Heart left ventricle (tissue), 13 donors: ENCODE measurements around the gene TMEM131L.

ENCODE experiments used
- CTCF ChIP-seq, 12 donors: fragments of 200-600 bp; sonication (generic) in 4 of 12; IDR thresholded peaks; one replicate each; pipeline versions ENCODE4 v1.5.0 to v1.8.0; 2018 to 2022; ENCODE audit warnings: antibody characterized with exemption in 12 of 12, mild to moderate bottlenecking in 5 of 12
- POLR2A ChIP-seq, 2 donors: fragments of 450-650 bp; IDR thresholded peaks; one replicate each; pipeline ENCODE4 v1.6.1; 2017; ENCODE audit warnings: antibody characterized with exemption in 2 of 2, mild to moderate bottlenecking in 2 of 2, moderate library complexity in 2 of 2
- donor health status: ischemic (EF 13 %, LVEDD 7.1; RV severe dilation, severe dysfunction).
- donor health status: DM: no; HTN: yes; CAD: no.
- donor health status: DM: no; HTN: no; CAD: no.
- donor health status: ischemic (EF 25% LVEDD 6.9; RV normal size, moderate dysfunction).
- donor health status: ischemic (EF 25% LVEDD 5.7; RV mildly dilated, moderate dysfunction).
- donor health status: ischemic (EF 35%, LVEDD 5.7; RV mildly dilated, moderate dysfunction).
- donor health status: nonischemic (EF 11% LVEDD 7.7; RV severe dilation, severe dysfunction).
- donor health status: DM: yes; HTN: yes; CAD: no.
- donor health status: PGD.
- donor health status: ischemic (EF 29% LVEDD 5.4; RV normal size, mild dysfunction).
- donor health status: nonischemic (EF 23%, LVEDD 6.1; RV moderate dilation, normal function).

GRCh38 chr4:153511104-153511503 is 44.9 kb downstream of the TMEM131L start:
- TF ChIP-seq CTCF (IDR thresholded peaks at IDR 0.05) (no peak), POLR2A (IDR thresholded peaks at IDR 0.05) (no peak)
